ENCODE results near the gene PRKCE. TPM values are rescaled to one million over a fixed set of nuclear protein-coding genes. Genes with fewer than 3 reads are reported as not detected.

The PRKCE gene
- total RNA-seq, 1 experiment from 2014 or later: 14.8 TPM

DNA sequence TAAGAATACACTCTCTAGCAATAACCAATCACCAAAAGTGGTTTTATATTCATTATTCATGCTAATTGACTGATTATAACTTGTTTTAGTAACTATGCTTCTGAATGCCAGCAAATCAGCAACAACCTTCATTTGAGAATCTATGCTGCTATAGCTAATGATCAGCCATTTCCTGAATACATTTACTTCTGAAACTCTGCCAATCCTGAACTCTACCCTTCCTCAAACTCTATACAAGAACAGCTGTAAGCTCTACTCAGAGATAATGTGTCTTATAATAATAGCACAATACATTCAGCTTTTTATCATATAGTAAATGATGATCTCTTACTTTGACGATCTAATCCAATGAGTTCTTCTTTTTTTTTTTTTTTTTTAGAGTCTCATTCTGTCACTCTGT lies 560.0 kb downstream of the PRKCE start:
- Histone ChIP-seq H2AFZ (ENCODE audit: low read depth, low read length, poor library complexity, severe bottlenecking) (peak overlapping the region; percentile 10), H3K4me1 (ENCODE audit: control insufficient read depth in 1 of 2, insufficient read depth in 2 of 2, low read length in 2 of 2) (no peaks in the 10 kb centered on the region), H3K9ac (ENCODE audit: low read length) (no peak overlapping the region), H3K9me3 (ENCODE audit: control insufficient read depth in 1 of 2, insufficient read depth in 1 of 2, low read depth in 1 of 2, low read length in 2 of 2) (peaks cover 0 to 10% of the 10 kb centered on the region in 2 experiments; a peak in 1 of 4 replicates), H3K4me2 (ENCODE audit: low read length) (no peak overlapping the region), H3K9me2 (ENCODE audit: insufficient read depth) (no peaks in the 10 kb centered on the region), H3K4me3 (replicated peaks in 1 of 2; ENCODE audit: low read depth in 1 of 2, low read length in 2 of 2) (no peak overlapping the region), H3K27ac (ENCODE audit: low read depth, low read length) (no peak overlapping the region), H3K27me3 (ENCODE audit: insufficient read depth, low read length) (no peaks in the 10 kb centered on the region), H3K79me2 (ENCODE audit: insufficient read depth, low read length) (no peaks in the 10 kb centered on the region), H3K36me3 (ENCODE audit: control insufficient read depth in 1 of 2, insufficient read depth in 2 of 2, low read length in 2 of 2) (no peaks in the 10 kb centered on the region), H4K20me1 (ENCODE audit: insufficient read depth) (no peaks in the 10 kb centered on the region)
- DNase-seq (ENCODE audit: low read depth, low spot score) (no peak), ATAC-seq (no peak)
- TF ChIP-seq ZNF274 (IDR thresholded peaks at IDR 0.05; ENCODE audit: low read depth, low read length): no peak
- TF ChIP-seq TCF7L2 (IDR thresholded peaks at IDR 0.05; ENCODE audit: borderline replicate concordance, extremely low read depth, insufficient read depth, insufficient read length): no peak
- no peak for TF ChIP-seq POLR2A (IDR thresholded peaks at IDR 0.05; ENCODE audit: borderline replicate concordance, extremely low read depth, insufficient read depth, insufficient read length)
- TF ChIP-seq CBX3 (IDR thresholded peaks at IDR 0.05; ENCODE audit: low read depth): no peak
- TF ChIP-seq JUND (IDR thresholded peaks at IDR 0.05): no peak
- TF ChIP-seq SRF (IDR thresholded peaks at IDR 0.05; ENCODE audit: low read depth): no peak
- TF ChIP-seq, protein P1, sequence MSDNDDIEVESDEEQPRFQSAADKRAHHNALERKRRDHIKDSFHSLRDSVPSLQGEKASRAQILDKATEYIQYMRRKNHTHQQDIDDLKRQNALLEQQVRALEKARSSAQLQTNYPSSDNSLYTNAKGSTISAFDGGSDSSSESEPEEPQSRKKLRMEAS (IDR thresholded peaks at IDR 0.05): no peak
- TF ChIP-seq CEBPB (IDR thresholded peaks at IDR 0.05; ENCODE audit: low read depth): no peak
- no peak for TF ChIP-seq SP1 (IDR thresholded peaks at IDR 0.05; ENCODE audit: low read depth)
- no peak for TF ChIP-seq YY1 (IDR thresholded peaks at IDR 0.05; ENCODE audit: extremely low read depth, insufficient replicate concordance, low read depth, low read length)
- no peak for TF ChIP-seq ELF1 (IDR thresholded peaks at IDR 0.05; ENCODE audit: borderline replicate concordance, low read depth)
- TF ChIP-seq RAD21 (IDR thresholded peaks at IDR 0.05; ENCODE audit: low read depth): no peak
- TF ChIP-seq CTCF (IDR thresholded peaks at IDR 0.05 in 2 of 3, conservative IDR thresholded peaks at IDR 0.05 in 1 of 3; ENCODE audit: borderline replicate concordance in 1 of 3, insufficient read depth in 1 of 3, low read depth in 2 of 3, low read length in 2 of 3): no peak
- TF ChIP-seq SIN3A (IDR thresholded peaks at IDR 0.05; ENCODE audit: low read depth): no peak
- TF ChIP-seq EGR1 (IDR thresholded peaks at IDR 0.05; ENCODE audit: low read depth): no peak
- no peak for TF ChIP-seq EZH2phosphoT487 (IDR thresholded peaks at IDR 0.05; ENCODE audit: borderline replicate concordance)
- no peak for TF ChIP-seq FOSL1 (IDR thresholded peaks at IDR 0.05; ENCODE audit: low read depth)
- no peak for TF ChIP-seq REST (IDR thresholded peaks at IDR 0.05; ENCODE audit: low read depth)
- TF ChIP-seq ZFX (IDR thresholded peaks at IDR 0.05): no peak
- no TSS peak for BruUV-seq (replicated peaks)
- intact Hi-C loops (cut with micrococcal nuclease): no loop called here
- ChIA-PET CTCF (no interaction called here), RAD21 (ENCODE audit: low non-redundant PET in 1 of 2, low total read pairs in 2 of 2, uncharacterized antibody in 2 of 2, unreplicated experiment in 2 of 2) (no interaction called here), POLR2A (no interaction called here)
